ENCODE results near the gene MS4A8.
"Not testable (repeated sequence)": the region's sequence is repeated elsewhere in the genome, so short reads cannot be mapped to it uniquely, and the experiment has no call there.

GRCh38 chr11:60713423-60713822, 14.0 kb downstream of the MS4A8 start:
- not testable (repeated sequence) for TF ChIP-seq EZH2 (IDR thresholded peaks at IDR 0.05); POLR2AphosphoS5 (IDR thresholded peaks at IDR 0.05; ENCODE audit: borderline replicate concordance, low read depth, low read length); FOXP2 (optimal IDR thresholded peaks at IDR 0.05; ENCODE audit: control extremely low read depth, extremely low read length, insufficient read depth)

All from SK-N-MC (cell line).